ENCODE data around the gene SOX9.

GRCh38 chr17:72076678-72077030, 44.2 kb upstream of the SOX9 start:
- TF ChIP-seq CTCF (IDR thresholded peaks at IDR 0.05; ENCODE audit: insufficient read depth, low read length, poor library complexity, severe bottlenecking) (no peak), EZH2phosphoT487 (conservative IDR thresholded peaks at IDR 0.05; ENCODE audit: low read length) (no peak)
